M059J (cell line): ENCODE measurements around the gene PFN3. TPM values are rescaled to one million over a fixed set of nuclear protein-coding genes. Genes with fewer than 3 reads are reported as not detected.
"Not testable (repeated sequence)": the region's sequence is repeated elsewhere in the genome, so short reads cannot be mapped to it uniquely, and the experiment has no call there.

Experiments
- DNase-seq: peaks from one replicate; pipeline ENCODE4 v3.0.0-alpha.2; 2012; ENCODE audit warnings: low read depth
- total RNA-seq: library from RNA; depleted of rRNA; stranded (reverse); fragments of >200 nt; shearing (Covaris generic); gene quantifications from 2 replicates; pipeline ENCODE4 v1.2.3, GENCODE V29; 2014

PFN3 gene
- total RNA-seq, 1 experiment from 2014 or later = not detected

DNA sequence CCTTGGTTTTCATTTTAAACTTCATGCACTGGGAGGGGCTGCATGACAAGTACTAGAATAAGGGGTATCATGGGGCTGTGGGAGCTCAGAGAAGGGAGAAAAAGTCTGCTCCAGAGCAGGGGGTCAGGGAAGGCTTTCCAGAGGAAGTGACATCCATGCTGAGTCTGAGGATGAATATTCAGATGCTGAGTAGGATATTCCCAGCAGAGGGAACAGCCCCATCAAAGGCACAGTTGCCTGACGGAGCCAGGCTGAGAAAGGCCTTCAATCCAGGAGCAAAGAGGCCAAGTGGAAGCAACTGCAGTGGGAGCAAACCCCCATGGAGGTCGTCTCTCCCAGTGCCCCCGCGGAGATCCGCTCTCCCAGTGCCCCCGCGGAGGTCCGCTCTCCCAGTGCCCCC, 4.4 kb downstream of the PFN3 start:
- no peak for DNase-seq

- no peak for DNase-seq
Measured at GRCh38 chr5:177393990-177394389, 6.5 kb downstream of the PFN3 start.

DNA sequence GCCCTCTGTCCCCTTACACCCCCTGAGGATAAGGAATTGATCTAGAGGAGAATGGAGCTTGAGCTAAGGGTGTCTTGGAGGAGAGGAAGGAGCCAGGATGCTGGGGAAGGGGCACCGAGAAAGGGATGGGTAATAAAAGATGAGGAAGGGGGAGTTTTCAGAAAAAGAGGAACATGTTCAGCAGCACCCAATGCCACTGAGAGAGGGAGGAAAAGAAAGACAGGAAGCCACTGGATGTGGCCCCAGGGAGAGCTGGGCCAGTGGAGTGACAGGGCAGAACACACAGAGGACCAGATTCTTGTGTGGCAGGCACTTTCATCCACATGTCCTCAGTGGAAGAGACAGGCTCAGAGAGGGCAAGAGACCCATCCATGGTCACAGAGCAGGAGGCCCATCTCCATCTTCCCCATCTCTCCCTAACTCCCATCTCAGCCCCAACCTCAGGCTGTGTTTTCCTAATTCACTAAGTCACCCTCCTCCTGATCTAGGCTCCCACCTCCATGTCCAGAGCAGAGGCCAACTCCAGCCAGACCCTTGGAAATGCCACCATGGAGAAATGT, 7.2 kb downstream of the PFN3 start:
- DNase-seq = no peak

DNA sequence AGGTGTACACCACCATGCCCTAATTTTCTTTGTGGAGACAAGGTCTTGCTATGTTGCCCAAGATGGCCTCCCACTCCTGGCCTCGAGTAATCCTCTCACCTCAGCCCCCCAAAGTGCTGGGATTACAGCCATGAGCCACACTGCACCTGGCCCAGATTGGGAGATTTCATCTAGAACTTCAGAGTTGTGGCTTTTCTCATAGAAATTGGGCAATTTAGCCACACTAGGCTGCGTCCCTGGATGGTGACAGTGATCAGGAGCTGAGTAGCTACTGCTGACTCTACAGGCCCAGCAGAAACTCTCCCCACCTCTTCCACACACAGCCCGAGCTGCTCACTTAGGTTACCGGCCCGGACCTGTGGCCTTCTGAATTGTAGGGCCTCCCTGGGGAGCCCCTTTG, 7.7 kb downstream of the PFN3 start:
- DNase-seq = no peak

DNA sequence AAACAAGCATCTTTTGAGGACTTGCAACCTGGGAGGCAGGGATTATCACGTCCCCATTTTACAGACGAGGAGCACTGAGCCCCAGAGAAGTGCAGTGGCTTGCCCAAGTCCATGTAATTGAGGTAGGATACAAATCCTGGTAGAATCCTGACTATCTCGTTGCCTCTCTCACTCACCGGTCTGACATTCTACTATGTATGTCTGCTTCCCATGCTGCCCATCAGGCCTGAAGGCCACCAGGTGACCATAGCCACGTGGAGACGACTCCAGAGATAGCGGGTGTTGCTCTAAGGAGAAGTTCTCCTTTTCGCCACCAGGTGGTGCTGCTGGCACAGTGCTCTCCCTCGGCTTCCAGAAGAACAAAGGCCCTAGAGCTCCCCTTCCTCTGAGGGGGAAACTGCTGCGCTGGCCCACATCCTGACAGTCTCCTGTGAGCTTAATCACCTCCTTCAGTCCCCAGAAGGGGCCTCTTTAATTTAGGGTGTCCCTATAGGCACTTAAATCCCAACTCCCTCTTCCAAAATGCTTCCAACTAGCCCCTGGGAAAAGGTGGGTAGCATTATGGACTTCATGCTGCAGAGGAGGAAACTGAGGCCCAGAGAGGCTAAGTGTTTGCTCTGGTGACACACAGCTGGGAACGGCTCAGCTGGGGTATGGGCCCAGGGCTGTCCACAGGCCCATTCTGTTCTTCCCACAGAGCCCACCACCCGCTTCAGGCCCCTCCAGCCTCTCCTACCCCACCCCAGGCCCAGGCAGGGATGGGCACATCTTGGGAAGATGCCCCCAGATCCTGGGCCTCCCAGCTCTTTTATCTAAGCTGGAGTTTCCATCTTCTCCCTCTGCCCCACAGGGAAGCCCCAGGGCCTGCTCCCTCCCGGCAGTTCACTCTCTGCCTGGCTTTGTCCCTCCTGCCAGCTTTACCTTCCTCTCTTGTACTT, 9.8 kb downstream of the PFN3 start:
- peak; percentile 84 for DNase-seq

DNA sequence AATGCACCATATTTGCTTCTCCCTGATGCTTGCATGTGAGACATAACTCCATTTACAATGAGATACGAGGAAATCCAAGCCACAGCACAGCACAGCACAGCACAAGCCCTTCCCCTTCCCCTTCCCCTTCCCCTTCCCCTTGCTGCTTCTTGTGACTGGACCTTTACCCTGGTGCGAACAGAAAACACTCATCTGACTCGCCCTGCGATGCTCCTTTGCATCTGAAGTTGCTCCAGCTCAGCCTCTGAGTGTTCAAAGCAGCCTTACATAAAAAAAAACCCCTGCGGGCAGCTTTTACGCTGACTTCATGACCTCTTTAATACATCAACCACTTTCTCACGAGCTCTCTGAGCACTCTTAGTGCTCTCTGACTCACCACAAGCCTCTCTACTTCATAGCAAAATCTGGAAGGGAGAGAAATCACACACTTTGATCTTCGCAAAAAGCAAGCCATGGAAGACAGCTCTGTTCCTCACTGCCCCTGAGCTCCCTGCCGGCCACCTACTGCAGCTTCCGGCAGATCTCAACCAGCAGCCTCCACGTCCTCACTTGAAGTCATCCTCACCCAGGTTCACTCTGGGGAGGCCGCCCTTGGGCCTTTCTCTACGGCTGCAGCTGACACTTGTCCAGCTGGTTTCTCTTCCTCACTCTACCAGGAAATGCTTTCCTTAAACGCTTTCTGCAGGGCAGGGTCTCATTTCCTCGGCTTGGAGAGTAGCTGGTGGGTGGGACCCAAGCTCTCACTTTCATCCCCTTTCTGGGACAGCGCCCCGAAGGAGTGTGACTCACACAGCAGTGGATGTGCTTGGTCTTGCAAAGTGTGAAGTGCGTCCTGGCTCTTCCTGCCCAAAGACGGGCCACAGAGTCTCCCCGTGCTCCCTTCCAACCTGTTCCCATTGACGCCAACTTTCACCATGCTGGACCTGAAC, 11.0 kb downstream of the PFN3 start:
- DNase-seq = peak; percentile 98

- no peak for DNase-seq
Measured at GRCh38 chr5:177388521-177389052, 11.9 kb downstream of the PFN3 start.

DNA sequence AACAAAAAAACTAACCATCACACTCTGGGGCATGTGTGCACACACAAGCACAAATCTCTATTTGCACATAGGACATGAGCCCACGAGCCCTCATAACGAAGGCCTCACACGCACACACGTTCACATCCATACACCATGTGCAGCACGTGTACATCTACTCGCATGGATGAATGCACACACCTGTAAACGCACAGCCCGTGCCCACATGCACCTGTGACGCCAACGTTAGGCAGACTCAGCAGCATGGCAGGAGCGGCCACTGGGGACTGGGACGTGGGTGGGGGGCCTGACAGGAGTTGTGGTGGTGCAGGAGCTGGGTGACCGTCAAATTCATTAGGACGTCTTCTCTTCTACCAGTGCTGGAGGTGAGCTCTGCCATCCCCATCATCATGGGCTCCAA, 13.1 kb downstream of the PFN3 start:
- DNase-seq = no peak

- DNase-seq = no peak
Measured at GRCh38 chr5:177386542-177386941, 13.9 kb downstream of the PFN3 start.

DNA sequence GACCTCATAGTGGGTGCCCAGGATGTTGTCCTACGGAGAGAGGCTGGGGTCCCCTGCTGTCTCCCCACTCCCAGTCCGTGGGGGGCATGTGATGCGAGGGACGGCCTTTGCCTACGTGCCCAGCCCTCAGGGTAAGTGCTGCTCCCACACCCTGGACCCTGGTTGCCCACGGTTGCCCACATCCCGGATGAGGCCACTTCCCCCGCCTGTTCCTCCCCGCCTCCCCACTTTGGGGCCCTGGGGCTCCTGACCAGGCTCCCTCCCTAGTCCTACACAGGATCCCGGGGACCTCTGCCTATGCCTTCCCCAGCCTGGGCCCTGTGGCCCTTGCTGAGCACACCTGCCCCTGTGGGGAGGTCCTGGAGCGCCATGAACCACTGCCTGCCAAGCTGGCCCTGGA, 14.7 kb downstream of the PFN3 start:
- no peak for DNase-seq

DNA sequence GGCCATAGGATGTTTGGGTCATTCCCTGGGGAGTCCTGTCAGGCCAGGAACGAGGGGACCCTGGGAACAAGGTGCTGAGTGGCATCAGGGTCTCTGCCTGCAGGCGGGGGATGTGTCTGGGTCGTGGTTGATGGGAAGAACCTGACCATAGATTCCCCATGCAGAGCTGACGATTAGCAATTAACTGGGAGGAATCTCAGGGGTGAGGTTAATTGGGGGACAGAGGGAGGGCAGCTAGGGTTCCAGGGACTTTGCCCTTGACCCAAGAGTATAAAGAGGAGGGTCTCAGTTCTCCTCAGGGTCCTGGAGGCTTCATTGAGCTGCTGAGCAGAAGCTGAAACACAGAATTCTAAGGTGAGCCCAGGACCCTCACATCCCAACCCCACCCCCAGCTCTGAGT, 16.3 kb downstream of the PFN3 start, which contains the start of gene SLC34A1:
TSS of gene SLC34A1 (plus strand) at position 301 of the 400 bp plus-strand sequence. CDS start 1,308 bp downstream, outside the sequence.
- DNase-seq = no peak

DNA sequence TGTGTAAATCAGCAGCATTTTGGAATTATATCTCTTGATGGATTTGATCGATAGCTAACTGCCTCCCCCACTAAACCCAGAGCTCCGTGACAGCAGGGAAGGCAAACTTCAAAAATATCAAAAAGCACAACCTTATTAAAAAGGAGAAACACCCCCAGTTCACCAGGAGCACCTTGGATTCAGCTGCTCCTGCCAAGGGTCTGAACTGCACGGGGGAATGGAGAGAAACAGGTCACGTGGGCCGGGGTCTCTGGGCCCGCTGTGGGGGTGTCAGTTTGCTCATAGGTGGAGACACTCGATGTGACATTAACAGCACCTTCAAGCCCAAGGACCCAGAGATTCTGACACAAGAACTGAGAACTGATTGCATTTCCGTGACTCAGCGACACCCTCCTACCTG, 17.3 kb downstream of the PFN3 start:
- DNase-seq = no peak

GRCh38 chr5:177382423-177383029, 17.9 kb downstream of the PFN3 start:
- peak; percentile 20 for DNase-seq

GRCh38 chr5:177380805-177381126, 19.7 kb downstream of the PFN3 start:
- DNase-seq = no peak

GRCh38 chr5:177378884-177379883, 21.3 kb downstream of the PFN3 start:
- peak; percentile 45 for DNase-seq

DNA sequence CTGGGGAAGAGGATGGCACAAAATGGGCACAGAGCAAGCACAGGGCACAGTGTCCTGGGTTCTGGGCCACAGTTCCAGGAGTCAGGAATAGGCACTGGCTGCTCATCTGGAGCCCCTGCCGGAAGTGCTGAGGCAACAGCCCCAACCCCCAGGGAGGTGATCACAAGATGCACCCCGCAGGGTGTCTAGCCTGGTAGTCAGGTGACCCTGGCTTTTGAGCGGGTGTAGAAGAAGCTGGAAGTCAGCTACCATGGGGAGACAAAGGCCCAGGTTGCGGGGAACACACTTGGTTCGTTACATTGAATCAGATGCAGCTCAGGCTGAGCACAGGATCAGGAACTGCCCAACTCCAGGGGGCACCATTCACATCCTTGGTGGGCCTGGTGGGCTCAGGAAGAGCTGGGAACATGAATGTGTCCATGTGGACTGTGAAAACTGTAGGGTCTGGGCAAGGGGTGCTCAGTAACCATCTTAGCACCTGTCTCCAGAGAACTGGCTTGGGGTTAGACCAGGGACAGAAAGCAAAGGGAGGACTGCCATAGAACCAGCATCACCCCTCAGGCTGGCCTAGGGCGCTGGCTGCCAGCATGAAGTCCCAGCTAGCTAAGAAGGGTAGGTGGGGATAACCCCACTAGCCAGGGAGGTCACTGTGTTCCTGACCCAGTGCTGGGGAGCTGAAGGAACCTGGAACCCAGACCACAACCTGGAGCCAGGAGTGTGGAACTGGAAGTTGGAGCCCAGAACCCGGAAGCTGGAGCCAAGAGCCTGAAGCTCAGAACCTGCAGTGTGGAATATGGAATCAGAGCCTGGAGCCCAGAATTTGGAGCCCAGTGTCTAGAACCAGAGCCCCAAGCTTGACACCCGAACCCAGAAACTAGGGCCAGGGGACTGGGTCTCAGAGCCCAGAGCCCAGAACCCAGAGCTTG, 22.3 kb downstream of the PFN3 start:
- no peak for DNase-seq

DNA sequence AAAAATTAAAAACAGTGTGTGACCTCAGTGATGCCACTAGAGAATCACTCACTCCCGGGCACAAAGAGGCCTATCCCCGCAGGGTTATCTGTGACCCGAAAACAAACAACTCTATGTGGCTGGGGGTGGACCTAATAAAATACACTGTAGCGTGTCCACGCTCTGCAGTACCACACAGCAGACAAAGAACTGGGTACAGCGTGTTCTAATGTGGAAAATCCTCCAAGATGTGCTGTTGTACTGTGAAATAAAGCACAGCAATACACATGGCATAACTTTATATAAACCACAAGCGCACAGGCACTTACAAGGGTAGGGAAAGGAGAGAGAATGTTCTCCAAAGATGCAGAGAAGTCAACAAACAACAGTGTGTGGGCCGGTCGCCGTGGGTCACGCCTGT, 24.4 kb downstream of the PFN3 start:
- no peak for DNase-seq

DNA sequence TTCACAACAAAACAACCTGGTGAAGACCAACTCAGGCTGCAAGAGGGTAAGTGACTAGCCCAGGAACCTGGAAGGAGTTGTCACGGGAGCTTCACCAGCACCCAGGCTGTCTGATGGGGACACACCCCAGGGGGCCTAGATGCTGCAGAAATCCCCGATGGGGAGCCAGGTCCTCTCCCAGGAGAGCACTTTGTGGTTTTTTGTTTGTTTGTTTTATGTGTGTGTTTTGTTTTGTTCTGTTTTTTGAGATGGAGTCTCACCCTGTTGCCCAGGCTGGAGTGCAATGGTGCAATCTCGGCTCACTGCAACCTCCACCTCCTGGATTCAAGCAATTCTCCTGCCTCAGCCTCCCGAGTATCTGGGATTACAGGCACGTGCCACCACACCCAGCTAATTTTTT, 24.9 kb downstream of the PFN3 start:
- DNase-seq = not testable (repeated sequence)

GRCh38 chr5:177374211-177374610, 26.2 kb downstream of the PFN3 start:
- DNase-seq = no peak
